Neural cell (in vitro differentiated cells): ENCODE measurements around the gene C1orf35. TPM values are rescaled to one million over a fixed set of nuclear protein-coding genes. Genes with fewer than 3 reads are reported as not detected.
A peak's percentile ranks its signal among the peaks of the same experiment; 100 is the strongest.

Experiments used
- H2AFZ ChIP-seq: fragments of 200-600, 300-800 bp; sonication (generic), shearing (Covaris generic); 2 replicates; pipeline ENCODE4 v1.6.0; 2014; ENCODE audit warnings: low read depth, mild to moderate bottlenecking, antibody characterized with exemption, low read length, moderate library complexity
- H3F3A ChIP-seq: fragments of 200-600 bp; shearing (Covaris generic); 2 replicates; pipeline ENCODE4 v1.6.1; 2016; ENCODE audit warnings: mild to moderate bottlenecking, moderate library complexity, mixed read lengths, antibody characterized with exemption, low read length; ENCODE audit not compliant: insufficient read depth, poor library complexity, severe bottlenecking
- H3K27ac ChIP-seq: fragments of 200-600, 300-800 bp; sonication (generic), shearing (Covaris generic); 2 replicates; pipeline ENCODE4 v1.5.1; 2014; ENCODE audit warnings: mild to moderate bottlenecking, low read length, moderate library complexity
- H3K27me3 ChIP-seq: fragments of 300-800, 200-600 bp; sonication (generic), shearing (Covaris generic); 2 replicates; pipeline ENCODE4 v1.6.0; 2014; ENCODE audit warnings: mild to moderate bottlenecking, low read depth, low read length, moderate library complexity; ENCODE audit not compliant: insufficient read depth
- H3K36me3 ChIP-seq: fragments of 300-800, 200-600 bp; sonication (generic), shearing (Covaris generic); 2 replicates; pipeline ENCODE4 v1.5.1; 2014; ENCODE audit warnings: mild to moderate bottlenecking, antibody characterized with exemption, low read length, moderate library complexity; ENCODE audit not compliant: insufficient read depth
- H3K4me2 ChIP-seq: fragments of 300-800, 200-600 bp; sonication (generic), shearing (Covaris generic); 2 replicates; pipeline ENCODE4 v1.6.0; 2014; ENCODE audit warnings: mild to moderate bottlenecking, low read length
- H3K4me3 ChIP-seq: fragments of 300-800, 200-600 bp; sonication (generic), shearing (Covaris generic); 2 replicates; pipeline ENCODE4 v1.5.1; 2014; ENCODE audit warnings: mild to moderate bottlenecking, low read length, moderate library complexity
- H3K79me2 ChIP-seq: fragments of 200-600 bp; shearing (Covaris generic); replicated peaks from 2 replicates; pipeline ENCODE4 v1.6.0; 2014; ENCODE audit warnings: mild to moderate bottlenecking, low read length, moderate library complexity; ENCODE audit not compliant: insufficient read depth
- H3K9ac ChIP-seq: fragments of 300-800, 200-600 bp; sonication (generic), shearing (Covaris generic); 2 replicates; pipeline ENCODE4 v1.6.1; 2016; ENCODE audit warnings: mild to moderate bottlenecking, low read length, mixed read lengths
- H3K9me2 ChIP-seq: fragments of 200-600 bp; shearing (Covaris generic); 2 replicates; pipeline ENCODE4 v1.6.1; 2016; ENCODE audit warnings: mild to moderate bottlenecking, low read length, mixed read lengths; ENCODE audit not compliant: insufficient read depth
- H3K9me3 ChIP-seq: fragments of 200-600, 300-800 bp; sonication (generic), shearing (Covaris generic); 2 replicates; pipeline ENCODE4 v1.6.1; 2016; ENCODE audit warnings: mild to moderate bottlenecking, mixed run types, low read length, moderate library complexity, mixed read lengths
- H4K20me1 ChIP-seq: fragments of 200-600 bp; shearing (Covaris generic); 2 replicates; pipeline ENCODE4 v1.6.1; 2016; ENCODE audit warnings: mild to moderate bottlenecking, mixed run types; ENCODE audit not compliant: insufficient read depth
- EP300 ChIP-seq: fragments of 450-650 bp; conservative IDR thresholded peaks from 2 replicates; pipeline ENCODE4 v1.6.1; 2014; ENCODE audit warnings: antibody characterized with exemption, mild to moderate bottlenecking, moderate library complexity; ENCODE audit not compliant: poor library complexity, severe bottlenecking
- EZH2 ChIP-seq: fragments of 200-600, 300-800 bp; shearing (Covaris generic), sonication (generic); IDR thresholded peaks from 2 replicates; pipeline ENCODE4 v1.6.1; 2014; ENCODE audit warnings: antibody characterized with exemption, low read length, borderline replicate concordance, mild to moderate bottlenecking; ENCODE audit not compliant: insufficient read depth, poor library complexity, severe bottlenecking
- MXI1 ChIP-seq: fragments of 450-650 bp; conservative IDR thresholded peaks from 2 replicates; pipeline ENCODE4 v1.6.1; 2014; ENCODE audit warnings: antibody characterized with exemption, mild to moderate bottlenecking; ENCODE audit not compliant: poor library complexity, severe bottlenecking
- POLR2AphosphoS5 ChIP-seq: IDR thresholded peaks from 2 replicates; pipeline ENCODE4 v1.6.1; 2012
- RAD21 ChIP-seq: fragments of 450-650 bp; conservative IDR thresholded peaks from 2 replicates; pipeline ENCODE4 v1.6.1; 2014; ENCODE audit warnings: antibody characterized with exemption, mild to moderate bottlenecking, moderate library complexity
- SMC3 ChIP-seq: fragments of 450-650 bp; conservative IDR thresholded peaks from 2 replicates; pipeline ENCODE4 v1.6.1; 2014; ENCODE audit warnings: antibody characterized with exemption, mild to moderate bottlenecking, moderate library complexity; ENCODE audit not compliant: poor library complexity
- TAF1 ChIP-seq: IDR thresholded peaks from 2 replicates; pipeline ENCODE4 v1.6.1; 2012; ENCODE audit warnings: low read depth
- polyA plus RNA-seq: library from polyadenylated mRNA; depleted of rRNA; stranded (reverse); fragments of >200 nt; gene quantifications from 2 replicates; pipeline ENCODE4 v1.2.3, GENCODE V29; 2014
- TF ChIP-seq, protein P1 (sequence below): fragments of 450-650 bp; IDR thresholded peaks from 2 replicates; pipeline ENCODE4 v1.5.1; 2014; ENCODE audit warnings: antibody characterized with exemption, mild to moderate bottlenecking, moderate library complexity; ENCODE audit not compliant: poor library complexity, severe bottlenecking
- TF ChIP-seq, protein P2 (sequence below): IDR thresholded peaks from 2 replicates; pipeline ENCODE4 v1.6.1; 2012; ENCODE audit warnings: borderline replicate concordance

The C1orf35 gene
- polyA plus RNA-seq, 1 donor from 2014 or later: 32.8 TPM

DNA sequence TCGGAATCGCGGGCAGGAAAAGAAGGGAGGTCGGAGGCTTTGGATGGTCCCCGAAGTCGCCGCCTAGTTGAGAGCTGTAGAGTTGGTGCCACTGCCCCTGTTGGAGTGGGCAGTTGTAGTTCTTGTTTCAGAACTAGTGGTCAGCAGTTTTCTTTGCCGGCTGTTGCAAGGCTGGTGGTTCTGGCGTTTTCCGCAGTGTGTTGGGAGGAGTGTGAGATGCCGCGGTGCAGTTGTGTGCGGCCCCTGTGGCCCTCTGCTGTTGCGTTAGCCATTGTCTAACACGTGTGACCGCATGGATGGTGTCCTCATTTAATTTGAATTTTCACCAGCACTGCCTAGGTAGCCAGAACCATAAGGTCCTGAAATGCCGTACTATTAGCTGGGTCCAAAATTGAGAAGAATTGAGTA, 19.2 kb downstream of the C1orf35 start:
- TF ChIP-seq POLR2AphosphoS5 (no peak), EZH2 (no peak), SMC3 (no peak), MXI1 (no peak), TAF1 (no peak), EP300 (no peak), RAD21 (no peak)
- TF ChIP-seq, protein P1, sequence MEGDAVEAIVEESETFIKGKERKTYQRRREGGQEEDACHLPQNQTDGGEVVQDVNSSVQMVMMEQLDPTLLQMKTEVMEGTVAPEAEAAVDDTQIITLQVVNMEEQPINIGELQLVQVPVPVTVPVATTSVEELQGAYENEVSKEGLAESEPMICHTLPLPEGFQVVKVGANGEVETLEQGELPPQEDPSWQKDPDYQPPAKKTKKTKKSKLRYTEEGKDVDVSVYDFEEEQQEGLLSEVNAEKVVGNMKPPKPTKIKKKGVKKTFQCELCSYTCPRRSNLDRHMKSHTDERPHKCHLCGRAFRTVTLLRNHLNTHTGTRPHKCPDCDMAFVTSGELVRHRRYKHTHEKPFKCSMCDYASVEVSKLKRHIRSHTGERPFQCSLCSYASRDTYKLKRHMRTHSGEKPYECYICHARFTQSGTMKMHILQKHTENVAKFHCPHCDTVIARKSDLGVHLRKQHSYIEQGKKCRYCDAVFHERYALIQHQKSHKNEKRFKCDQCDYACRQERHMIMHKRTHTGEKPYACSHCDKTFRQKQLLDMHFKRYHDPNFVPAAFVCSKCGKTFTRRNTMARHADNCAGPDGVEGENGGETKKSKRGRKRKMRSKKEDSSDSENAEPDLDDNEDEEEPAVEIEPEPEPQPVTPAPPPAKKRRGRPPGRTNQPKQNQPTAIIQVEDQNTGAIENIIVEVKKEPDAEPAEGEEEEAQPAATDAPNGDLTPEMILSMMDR: no peak
- TF ChIP-seq, protein P2, sequence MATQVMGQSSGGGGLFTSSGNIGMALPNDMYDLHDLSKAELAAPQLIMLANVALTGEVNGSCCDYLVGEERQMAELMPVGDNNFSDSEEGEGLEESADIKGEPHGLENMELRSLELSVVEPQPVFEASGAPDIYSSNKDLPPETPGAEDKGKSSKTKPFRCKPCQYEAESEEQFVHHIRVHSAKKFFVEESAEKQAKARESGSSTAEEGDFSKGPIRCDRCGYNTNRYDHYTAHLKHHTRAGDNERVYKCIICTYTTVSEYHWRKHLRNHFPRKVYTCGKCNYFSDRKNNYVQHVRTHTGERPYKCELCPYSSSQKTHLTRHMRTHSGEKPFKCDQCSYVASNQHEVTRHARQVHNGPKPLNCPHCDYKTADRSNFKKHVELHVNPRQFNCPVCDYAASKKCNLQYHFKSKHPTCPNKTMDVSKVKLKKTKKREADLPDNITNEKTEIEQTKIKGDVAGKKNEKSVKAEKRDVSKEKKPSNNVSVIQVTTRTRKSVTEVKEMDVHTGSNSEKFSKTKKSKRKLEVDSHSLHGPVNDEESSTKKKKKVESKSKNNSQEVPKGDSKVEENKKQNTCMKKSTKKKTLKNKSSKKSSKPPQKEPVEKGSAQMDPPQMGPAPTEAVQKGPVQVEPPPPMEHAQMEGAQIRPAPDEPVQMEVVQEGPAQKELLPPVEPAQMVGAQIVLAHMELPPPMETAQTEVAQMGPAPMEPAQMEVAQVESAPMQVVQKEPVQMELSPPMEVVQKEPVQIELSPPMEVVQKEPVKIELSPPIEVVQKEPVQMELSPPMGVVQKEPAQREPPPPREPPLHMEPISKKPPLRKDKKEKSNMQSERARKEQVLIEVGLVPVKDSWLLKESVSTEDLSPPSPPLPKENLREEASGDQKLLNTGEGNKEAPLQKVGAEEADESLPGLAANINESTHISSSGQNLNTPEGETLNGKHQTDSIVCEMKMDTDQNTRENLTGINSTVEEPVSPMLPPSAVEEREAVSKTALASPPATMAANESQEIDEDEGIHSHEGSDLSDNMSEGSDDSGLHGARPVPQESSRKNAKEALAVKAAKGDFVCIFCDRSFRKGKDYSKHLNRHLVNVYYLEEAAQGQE: no peak
- Histone ChIP-seq H3K36me3 (no peaks in the 10 kb centered on the region), H3K27ac (peak overlapping the region; percentile 87)

DNA sequence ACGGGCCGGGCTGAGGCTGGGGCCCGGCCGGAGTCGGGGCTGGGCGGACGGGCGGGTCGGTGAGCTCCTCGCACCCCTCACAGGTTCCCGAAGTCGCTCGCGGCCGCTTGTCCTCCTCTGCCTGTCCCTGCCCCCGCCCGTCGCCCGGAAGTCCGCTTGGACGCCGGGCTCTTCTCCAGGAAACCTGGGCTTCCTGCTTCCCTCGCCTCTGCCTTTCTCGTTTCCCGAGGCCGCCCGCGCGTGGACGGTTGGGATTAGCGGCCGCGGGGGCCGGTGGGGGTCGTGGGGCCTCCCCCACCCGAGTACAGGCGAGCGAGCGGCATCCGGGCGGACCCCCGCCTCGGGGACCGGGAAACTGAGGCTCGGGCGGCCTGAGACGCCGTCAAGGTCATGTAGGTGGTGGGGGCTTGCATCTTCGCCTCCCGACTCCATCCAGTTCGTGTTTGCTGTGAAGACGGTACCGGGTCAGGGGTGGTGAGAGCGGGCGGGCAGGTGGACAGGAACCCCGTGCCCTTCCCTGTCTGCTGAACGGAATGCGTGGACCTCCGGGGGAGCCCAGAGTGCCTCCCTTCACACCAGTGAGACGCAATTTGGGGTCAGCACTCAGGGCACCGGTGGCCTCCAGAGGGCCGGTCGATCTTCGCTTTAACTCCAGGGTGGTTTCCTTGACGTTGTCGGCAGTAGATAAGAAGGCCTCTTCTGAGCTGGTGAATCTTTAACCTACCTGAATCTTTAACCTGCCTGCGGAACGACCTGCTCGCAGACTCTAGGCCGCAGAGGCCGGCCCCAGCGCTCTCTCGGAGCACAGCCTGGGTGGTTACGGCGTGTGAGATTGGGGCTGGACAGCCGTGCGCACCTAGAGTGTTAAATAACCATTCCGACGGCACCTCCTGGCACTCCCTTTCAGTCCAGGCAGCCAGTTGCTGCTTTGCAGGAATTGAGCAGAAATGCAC, 19.9 kb downstream of the C1orf35 start:
- H2AFZ ChIP-seq: peak overlapping the region; percentile 33
- peak overlapping the region; percentile 96 for H3K9ac ChIP-seq
- H3K9me3 ChIP-seq: no peaks in the 10 kb centered on the region
- TF ChIP-seq, protein P1: no peak
- TF ChIP-seq RAD21 (no peak), SMC3 (no peak), EP300 (no peak), POLR2AphosphoS5 (no peak), MXI1 (peak; percentile 15), EZH2 (no peak)
- TF ChIP-seq, protein P2: no peak
- H3K79me2 ChIP-seq: peaks cover 52% of the 10 kb centered on the region
- no peaks in the 10 kb centered on the region for H3K36me3 ChIP-seq
- peak overlapping the region; percentile 99 for H3K4me3 ChIP-seq
- H3K27ac ChIP-seq: peak overlapping the region; percentile 87
- no peaks in the 10 kb centered on the region for H3F3A ChIP-seq
- H3K4me2 ChIP-seq: peak overlapping the region; percentile 89
- no peaks in the 10 kb centered on the region for H3K9me2 ChIP-seq
- H4K20me1 ChIP-seq: peaks cover 11% of the 10 kb centered on the region
- no peaks in the 10 kb centered on the region for H3K27me3 ChIP-seq

More for the DNA sequence above, 19.2 kb downstream of the C1orf35 start:
- H3K9me2 ChIP-seq: no peaks in the 10 kb centered on the region
- no peak overlapping the region for H2AFZ ChIP-seq
- peaks cover 11% of the 10 kb centered on the region for H4K20me1 ChIP-seq
- peak overlapping the region; percentile 89 for H3K4me2 ChIP-seq
- no peaks in the 10 kb centered on the region for H3F3A ChIP-seq
- H3K9me3 ChIP-seq: no peaks in the 10 kb centered on the region
- H3K9ac ChIP-seq: peak overlapping the region; percentile 96
- H3K4me3 ChIP-seq: peak overlapping the region; percentile 99
- H3K27me3 ChIP-seq: no peaks in the 10 kb centered on the region
- peaks cover 59% of the 10 kb centered on the region for H3K79me2 ChIP-seq
